Epithelial cell of esophagus (primary cell): Measurements from ENCODE around the gene SYT5.
A peak's percentile ranks its signal among the peaks of the same experiment; 100 is the strongest.

ENCODE experiments used
- DNase-seq: peaks from one replicate; pipeline ENCODE4 v3.0.0; 2010; ENCODE audit warnings: low read depth
- H3K4me3 ChIP-seq: 2 replicates; pipeline ENCODE4 v1.5.1; 2011; ENCODE audit warnings: mild to moderate bottlenecking, low read length, control low read depth
- TF ChIP-seq, protein P1 (sequence below): IDR thresholded peaks from 2 replicates; pipeline ENCODE4 v1.5.1; 2011; ENCODE audit warnings: low read depth, mild to moderate bottlenecking, low read length, control low read depth, inconsistent platforms; ENCODE audit not compliant: insufficient read depth; ENCODE audit errors: missing control alignments

Gene SYT5

DNA sequence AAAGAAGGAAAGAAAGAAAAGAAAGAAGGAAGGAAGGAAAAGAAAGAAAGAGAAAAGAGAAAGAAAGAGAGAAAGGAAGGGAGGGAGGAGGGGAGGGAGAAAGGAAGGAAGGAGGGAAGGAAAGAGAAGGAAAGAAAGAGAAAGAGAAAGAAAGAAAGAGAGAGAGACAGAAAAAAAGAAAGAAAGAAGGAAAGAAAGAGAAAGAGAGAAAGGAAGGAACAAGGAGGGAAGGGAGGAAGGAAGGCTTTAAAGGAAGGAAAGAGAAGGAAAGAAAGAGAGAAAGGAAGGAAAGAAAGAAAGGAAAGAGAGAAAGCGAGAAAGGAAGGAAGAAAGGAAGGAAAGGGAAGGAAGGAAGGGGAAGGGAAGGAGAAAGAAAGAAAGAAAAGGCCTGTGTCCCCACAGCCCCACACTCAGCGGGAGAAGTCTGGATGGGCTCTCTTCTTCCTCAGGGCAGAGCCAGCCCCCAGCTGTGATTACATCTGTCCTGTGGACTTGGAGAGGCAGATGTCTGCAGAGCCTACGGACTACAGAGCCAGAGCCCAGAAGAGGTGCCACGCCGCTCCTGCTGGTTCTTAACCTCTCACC lies 19.6 kb upstream of the SYT5 start:
- TF ChIP-seq, protein P1, sequence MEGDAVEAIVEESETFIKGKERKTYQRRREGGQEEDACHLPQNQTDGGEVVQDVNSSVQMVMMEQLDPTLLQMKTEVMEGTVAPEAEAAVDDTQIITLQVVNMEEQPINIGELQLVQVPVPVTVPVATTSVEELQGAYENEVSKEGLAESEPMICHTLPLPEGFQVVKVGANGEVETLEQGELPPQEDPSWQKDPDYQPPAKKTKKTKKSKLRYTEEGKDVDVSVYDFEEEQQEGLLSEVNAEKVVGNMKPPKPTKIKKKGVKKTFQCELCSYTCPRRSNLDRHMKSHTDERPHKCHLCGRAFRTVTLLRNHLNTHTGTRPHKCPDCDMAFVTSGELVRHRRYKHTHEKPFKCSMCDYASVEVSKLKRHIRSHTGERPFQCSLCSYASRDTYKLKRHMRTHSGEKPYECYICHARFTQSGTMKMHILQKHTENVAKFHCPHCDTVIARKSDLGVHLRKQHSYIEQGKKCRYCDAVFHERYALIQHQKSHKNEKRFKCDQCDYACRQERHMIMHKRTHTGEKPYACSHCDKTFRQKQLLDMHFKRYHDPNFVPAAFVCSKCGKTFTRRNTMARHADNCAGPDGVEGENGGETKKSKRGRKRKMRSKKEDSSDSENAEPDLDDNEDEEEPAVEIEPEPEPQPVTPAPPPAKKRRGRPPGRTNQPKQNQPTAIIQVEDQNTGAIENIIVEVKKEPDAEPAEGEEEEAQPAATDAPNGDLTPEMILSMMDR: no peak
- DNase-seq: no peak
- H3K4me3 ChIP-seq: no peak overlapping the region

DNA sequence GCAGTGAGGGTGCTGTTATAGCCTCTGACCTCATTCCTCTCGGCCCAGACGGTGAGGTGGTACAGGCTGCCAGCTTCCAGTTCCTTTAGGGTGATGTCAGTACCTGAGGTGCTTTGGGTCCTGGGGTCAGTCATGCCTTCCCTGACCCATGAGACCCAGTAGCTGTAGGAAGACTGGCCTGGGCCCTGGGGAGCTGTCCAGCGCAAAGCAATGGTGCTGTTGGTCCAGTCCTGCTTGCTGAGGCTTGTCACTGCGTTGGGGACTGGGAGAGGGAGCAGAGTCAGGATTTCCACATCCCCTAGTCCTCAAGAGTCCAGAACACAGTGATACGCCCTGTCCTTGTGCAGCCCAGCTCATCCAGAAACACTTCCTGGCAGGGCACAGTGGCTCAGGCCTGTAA lies 18.6 kb upstream of the SYT5 start:
- no peak for DNase-seq
- TF ChIP-seq, protein P1: no peak
- H3K4me3 ChIP-seq: no peak overlapping the region

DNA sequence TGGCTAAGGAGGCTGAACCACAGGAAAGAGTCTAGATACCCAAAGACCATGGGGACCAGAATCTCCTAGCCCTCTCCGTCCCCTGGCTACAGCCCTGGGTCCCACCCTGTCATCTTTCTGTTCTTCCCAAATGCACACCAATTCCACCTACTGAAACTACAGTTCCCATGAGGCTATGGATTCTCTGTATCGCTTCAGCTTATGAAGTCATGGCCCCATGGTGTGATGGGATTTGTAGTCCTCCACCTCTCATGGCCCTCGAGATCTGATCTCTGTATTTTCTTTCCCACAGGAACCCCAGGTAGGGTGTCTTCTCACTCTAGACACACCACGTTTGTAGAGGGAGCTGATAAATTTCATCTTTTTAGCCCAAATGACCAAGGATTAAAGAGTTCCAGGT lies 17.4 kb upstream of the SYT5 start:
- H3K4me3 ChIP-seq: no peak overlapping the region
- peak; percentile 49 for DNase-seq
- TF ChIP-seq, protein P1: no peak

DNA sequence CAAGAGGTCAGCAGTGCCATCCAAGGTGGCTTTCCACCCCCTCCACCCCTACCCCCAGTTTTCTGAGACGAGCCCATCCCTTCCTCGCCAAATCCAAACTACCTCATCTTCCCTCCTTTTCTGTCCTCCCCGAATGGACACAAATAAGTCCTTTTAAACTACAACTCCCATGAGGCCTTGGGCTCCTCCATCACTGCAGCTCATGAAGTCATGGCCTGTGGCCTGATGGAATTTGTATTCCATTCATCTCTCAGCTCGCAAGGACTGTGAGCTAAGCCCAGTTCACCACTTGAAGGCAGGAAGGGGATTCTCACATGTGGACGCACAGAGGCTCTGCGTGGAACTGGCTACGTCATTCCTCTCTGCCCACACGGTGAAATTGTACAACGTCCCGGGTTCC lies 16.7 kb upstream of the SYT5 start:
- no peak for DNase-seq
- TF ChIP-seq, protein P1: no peak
- H3K4me3 ChIP-seq: no peak overlapping the region

DNA sequence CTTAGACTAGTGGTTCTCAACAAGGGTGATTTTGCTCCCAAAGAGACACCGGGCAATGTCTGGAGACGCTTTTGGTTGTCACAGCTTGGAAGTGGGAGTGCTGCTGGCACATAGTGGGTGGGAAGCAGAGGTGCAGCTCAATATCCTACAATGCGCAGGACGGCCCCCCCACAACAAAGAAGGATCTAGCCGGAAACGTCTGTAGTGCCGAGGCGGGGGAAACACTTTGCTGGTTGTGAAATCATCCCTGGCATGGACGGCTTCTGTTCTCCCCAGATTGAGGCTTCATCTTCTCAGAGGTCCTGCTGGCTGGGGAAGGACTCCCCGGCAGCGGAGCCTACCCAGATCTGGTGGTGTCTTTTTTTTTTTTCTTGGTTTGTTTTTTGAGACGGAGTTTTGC lies 13.4 kb upstream of the SYT5 start:
- DNase-seq: no peak
- TF ChIP-seq, protein P1: no peak
- no peak overlapping the region for H3K4me3 ChIP-seq

DNA sequence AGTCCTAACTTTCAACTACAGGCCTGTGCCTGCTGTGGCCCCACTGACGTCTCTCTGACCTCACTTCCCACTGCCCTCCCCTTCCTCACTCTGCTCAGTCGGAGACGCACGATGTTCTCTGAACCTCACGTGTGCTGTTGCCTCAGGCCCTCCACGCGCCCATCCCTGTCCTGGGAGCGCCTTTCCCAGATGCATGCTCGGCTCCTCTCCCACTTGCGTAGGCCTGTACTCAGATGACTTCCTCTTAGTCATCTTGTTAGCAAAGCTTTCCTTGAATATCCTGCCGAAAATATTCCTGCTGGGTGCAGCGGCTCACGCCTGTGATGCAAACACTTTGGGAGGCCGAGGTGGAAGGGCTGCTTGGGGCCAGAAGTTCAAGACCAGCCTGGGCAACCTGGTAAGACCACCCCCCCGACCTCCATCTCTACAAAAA lies 9.3 kb upstream of the SYT5 start:
- peak; percentile 100 for DNase-seq
- TF ChIP-seq, protein P1: no peak
- H3K4me3 ChIP-seq: no peak overlapping the region

DNA sequence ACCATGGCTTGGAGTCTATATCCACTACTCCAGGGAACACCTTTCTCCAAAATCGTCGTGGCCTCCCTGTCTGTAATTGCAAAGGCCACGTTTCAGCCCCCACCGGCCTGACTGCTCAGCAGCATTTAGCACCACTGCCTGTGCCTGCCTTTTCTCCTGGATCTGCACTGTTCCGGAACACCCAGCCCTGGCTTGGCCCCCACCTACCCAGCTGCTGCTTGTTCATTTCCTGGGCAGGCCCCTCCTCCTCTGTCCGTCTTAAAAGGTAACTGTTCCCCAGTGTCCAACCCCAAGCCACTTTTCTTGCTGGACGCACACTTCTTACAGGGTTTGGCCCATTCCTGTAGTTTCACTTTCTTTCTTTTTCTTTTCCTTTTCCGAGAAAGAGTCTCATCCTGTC lies 8.5 kb upstream of the SYT5 start:
- DNase-seq: no peak
- no peak overlapping the region for H3K4me3 ChIP-seq
- TF ChIP-seq, protein P1: no peak
